Activated naive CD4-positive, alpha-beta T cell treated with Interleukin-2 at 50 U/mL for 16 hours (primary cell): ENCODE data around the gene PRKCE.
"Not testable (repeated sequence)": the region's sequence is repeated elsewhere in the genome, so short reads cannot be mapped to it uniquely, and the experiment has no call there.

Experiments used
- DNase-seq: peaks from one replicate; pipeline ENCODE4 v3.0.0-alpha.2; 2020

PRKCE gene

GRCh38 chr2:45843136-45843535 lies 191.7 kb downstream of the PRKCE start:
- no peak for DNase-seq

GRCh38 chr2:45844796-45845457 lies 193.5 kb downstream of the PRKCE start:
- DNase-seq: no peak

- DNase-seq: no peak
Observed at GRCh38 chr2:45845566-45845965, 194.1 kb downstream of the PRKCE start.

- no peak for DNase-seq
Observed at GRCh38 chr2:45849491-45850283, 198.2 kb downstream of the PRKCE start.

DNA sequence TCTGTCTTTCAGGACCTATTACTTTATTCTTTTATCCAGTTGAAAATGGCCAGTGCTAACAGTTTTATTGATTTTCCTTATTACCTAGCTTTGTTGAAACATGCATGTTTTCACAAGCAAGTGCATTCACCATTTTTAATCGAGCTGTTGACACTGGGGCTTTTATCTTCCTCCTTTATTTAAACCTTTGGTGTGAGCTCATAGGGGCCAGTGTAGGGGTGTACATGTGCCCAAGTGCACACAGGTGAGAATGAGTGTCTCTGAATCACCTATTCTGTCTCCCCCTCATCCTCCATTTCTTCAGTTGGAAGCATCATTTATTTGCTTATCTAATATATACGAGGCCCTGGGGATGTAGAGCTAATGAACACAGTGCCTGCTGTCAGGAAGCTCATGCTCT lies 199.1 kb downstream of the PRKCE start:
- DNase-seq: no peak

GRCh38 chr2:45851111-45851510 lies 199.6 kb downstream of the PRKCE start:
- no peak for DNase-seq

- no peak for DNase-seq
Observed at GRCh38 chr2:45851576-45852304, 200.3 kb downstream of the PRKCE start.

GRCh38 chr2:45852450-45853150 lies 201.1 kb downstream of the PRKCE start:
- DNase-seq: no peak

DNA sequence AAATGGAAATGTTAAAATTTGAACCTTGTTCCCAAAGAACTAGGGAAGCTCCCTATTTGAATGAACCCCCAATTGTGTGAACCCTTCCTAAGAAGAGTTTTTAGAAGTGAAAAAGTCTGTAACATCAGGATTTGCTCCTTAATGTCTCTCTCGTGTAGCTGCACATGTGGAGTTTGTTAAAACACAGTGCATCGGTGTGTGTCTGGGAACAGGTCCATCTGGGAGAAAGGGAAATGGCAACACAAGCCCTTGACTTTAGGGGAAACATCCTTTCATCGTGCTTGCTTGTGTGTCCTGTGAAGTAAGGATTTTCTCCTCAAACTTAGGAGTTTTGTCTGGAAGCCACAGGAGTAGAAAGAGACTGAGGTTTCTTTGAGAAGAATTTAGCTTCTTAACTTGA lies 203.9 kb downstream of the PRKCE start:
- DNase-seq: no peak

DNA sequence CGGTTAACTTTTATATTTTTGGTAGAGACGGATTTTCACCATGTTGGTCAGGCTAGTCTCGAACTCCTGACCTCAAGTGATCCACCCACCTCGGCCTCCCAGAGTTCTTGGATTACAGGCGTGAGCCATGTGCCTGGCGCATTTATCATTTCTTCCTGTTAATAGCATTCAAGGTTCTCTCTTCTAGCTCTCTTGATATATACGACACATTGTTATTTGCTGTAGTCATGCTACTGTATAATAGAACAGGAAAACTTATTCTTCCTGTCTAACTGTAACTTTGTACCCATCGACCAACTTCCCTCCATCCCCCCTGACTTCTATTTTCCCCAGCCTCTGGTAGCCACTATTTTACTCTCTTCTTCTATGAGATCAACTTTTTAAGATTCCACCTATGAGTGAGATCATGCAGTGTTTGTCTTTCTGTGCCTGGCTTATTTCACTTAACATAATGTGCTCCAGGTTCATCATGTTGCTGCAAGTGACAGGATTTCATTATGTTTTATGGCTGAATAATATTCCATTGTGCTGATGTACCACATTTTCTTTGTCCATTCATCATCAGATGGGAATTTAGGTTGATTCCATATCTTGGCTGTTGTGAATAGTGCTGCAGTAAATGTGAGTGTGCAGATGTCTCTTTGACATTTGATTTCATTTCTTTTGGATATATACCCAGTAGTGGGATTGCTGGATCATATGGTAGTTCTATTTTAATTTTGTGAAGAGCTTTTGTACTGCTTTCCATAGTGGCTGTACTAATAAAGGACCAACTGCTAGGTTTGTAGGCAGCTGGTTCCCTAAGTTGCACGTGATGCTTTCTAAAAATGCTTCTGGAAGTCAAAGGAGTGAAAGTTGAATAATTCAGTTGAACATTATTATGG lies 205.2 kb downstream of the PRKCE start:
- DNase-seq: no peak

DNA sequence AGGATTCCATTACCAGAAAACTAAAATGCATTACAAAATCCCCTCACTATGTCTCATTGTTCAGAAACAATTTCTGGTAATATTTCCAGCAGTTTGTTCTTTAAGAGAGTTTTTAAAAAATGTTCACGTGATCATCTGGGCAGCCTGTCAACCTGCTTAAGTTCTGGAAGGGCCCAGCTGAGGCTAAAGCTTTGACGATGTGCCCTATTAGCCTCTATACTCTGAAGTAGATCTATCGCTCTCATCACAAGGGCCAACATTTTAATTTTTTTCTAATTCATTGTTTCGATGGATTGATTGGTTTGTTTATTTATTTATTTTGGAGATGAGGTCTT lies 205.8 kb downstream of the PRKCE start:
- DNase-seq: no peak

- no peak for DNase-seq
Observed at GRCh38 chr2:45857867-45858520, 206.5 kb downstream of the PRKCE start.

- DNase-seq: not testable (repeated sequence)
Observed at GRCh38 chr2:45858872-45859271, 207.4 kb downstream of the PRKCE start.

DNA sequence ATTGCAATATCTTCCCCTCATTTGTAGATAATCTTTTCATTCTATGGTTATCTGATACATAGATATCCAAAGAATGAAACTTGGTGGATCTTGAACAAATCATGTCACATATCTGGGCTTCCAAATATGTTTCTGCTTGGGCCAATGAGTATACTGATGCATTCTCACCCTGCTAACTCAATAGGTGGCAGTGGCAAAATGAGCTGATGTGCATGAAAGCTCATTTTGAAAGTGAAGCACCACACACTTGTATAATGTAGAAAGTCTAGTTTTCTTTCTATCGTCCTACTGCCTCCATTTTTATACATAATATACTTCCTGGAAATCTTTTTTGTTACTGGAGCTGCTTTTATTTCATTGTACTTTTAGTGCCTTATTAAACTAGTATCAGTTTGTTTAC lies 208.2 kb downstream of the PRKCE start:
- DNase-seq: no peak

DNA sequence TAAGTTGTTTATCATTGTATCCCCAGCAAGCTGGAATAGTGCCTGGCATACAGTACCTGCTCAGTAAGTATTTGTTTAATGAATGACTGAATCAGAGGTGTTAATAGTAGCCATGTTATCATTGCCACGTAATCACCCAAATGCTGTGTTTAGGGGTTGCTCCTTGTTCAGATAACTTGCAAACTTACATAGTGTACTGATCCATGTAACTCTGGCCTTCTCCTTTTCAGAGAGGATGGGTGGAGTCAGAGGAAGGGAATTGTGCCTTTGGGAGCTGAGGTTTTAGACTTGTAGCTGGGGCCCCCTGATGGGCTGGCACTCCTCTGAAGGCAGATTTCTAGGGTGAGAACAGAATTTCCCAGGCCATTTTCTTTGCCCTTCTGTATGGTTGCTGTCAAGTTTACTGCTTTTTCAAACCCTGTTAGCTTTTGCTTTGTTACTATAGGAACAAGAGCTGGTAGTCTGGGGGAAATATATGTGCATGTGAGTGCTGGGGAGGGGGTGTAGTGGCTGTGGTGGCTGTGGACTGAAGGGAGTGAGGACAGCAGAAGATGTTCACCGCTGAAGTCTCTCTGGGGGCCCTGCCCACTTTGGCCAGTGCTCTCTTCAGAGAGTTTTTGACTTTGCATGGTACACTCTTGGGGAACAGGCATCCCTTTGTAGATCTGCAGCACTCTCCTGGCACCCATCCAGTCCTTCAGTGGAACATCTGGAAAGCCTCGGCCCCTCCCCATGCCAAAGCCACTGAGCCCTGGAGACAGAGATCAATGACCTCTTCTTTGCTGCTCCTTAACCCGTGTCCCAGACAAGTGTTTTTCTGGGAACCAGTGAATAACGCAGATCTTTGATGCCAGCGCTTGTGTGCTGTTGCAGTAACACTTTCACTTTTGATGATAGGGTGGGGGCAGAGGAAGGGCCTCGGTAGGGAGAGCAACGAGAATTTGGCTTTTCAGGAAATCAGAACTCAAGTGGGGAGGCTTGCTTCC lies 209.0 kb downstream of the PRKCE start:
- DNase-seq: no peak

GRCh38 chr2:45862843-45863242 lies 211.4 kb downstream of the PRKCE start:
- no peak for DNase-seq

DNA sequence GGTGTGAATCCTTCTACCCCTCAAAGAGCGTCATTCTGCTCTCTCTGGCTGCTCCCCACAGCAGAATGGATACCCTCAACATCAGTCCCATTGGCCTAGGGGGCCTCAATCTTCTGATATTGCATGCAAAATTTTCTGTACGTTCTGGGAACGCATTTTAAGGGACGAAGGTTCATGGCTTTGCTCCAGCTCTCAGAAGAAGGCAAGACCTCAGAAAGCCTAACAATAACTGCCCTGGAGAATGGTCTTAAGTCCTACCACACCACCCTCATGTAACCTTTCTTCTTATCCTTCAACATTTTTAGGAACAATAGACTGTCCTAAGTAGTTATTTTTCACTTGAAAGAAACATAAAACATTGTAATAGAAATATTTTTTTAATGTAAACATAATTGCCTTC lies 212.6 kb downstream of the PRKCE start:
- no peak for DNase-seq

DNA sequence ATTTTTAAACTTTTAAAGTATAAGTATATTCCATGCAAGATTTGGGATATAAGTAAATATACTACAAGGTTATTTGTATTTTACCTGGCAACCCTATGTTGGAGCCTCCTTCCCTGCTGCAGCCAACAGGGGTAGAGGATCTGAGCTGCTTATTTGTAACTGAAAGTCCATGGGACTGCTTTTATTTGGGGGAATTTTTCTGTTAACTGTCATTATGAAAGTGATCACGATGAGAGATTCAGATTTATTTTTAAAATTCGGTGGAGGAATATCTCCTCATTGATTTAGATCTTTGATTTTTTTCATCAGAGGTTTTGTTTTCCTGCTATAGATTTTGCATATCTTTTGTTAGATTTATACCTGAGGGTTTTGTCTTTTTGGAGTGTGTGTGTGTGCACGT lies 215.9 kb downstream of the PRKCE start:
- no peak for DNase-seq

- DNase-seq: no peak
Observed at GRCh38 chr2:45867800-45868199, 216.3 kb downstream of the PRKCE start.

DNA sequence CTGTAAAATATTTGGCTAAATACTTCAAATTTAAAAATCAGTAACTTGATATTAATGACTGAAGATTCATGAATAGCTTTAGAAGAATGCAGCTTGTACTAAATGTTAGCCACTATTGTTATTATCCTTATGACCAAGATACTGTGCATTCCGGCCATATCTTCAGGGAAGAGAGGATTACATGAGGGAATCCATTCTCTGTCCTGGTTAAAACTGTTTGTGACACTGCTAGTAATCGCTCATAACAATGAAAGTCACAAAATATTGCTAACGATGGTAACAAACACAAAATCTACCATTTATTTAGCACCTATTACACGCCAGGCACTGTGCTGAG lies 217.7 kb downstream of the PRKCE start:
- DNase-seq: no peak

DNA sequence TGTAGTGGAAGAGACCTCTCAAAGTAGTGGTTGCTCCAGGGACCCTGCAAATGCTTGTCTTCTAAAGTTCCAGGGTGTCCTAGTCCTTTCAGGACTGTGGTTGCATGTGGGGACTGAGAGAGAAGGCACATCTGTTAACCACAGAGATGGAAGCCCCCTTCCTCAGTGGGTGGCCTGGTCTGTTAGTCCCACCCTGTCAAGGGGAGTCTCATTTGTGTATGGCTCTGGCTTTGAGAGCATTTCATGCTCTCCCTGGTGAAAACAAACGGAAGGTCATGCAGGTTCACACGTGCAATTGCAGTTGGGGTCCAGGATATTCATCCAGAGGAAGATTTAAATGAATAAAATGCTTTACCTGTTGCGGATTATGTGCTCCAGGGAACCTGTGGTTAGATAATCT lies 219.6 kb downstream of the PRKCE start:
- no peak for DNase-seq
